Inflammatory macrophage treated with lipopolysaccharide for 1 hour (primary cell): ENCODE data around the gene C16orf74.

ENCODE experiments used
- DNase-seq, 2 donors: peaks; one replicate each; pipeline ENCODE4 v3.0.0-alpha.2; 2020 to 2022

The C16orf74 gene

DNA sequence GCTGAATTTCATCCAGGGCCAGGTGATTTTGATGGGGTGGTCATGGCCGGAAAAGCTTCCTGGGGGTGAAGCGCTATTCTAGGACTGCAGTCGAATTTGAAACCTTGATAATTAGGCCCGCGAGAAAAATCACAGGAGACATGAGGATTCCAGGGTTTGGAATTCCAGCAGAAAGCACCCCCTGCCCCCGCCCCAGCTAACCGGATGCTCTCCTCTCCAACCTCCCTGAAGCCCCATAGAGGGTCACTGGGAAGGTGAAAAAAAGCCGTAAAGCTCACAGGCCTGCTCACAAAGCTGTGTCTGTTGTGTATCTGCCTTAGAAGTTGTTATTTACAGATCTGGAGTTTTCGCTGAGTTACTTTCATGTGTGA, 61.0 kb downstream of the C16orf74 start:
- DNase-seq: no peak

GRCh38 chr16:85689285-85689949, 61.5 kb downstream of the C16orf74 start:
- no peak for DNase-seq

- DNase-seq: peak; percentile 82 to 84
Observed at GRCh38 chr16:85688586-85689284, 62.2 kb downstream of the C16orf74 start, which contains the start of gene GINS2. TSS of gene GINS2 (minus strand) at chr16:85688954. CDS start at chr16:85688898, 56 bp downstream.

GRCh38 chr16:85687651-85688471, 63.0 kb downstream of the C16orf74 start:
- no peak for DNase-seq

GRCh38 chr16:85686912-85687591, 63.8 kb downstream of the C16orf74 start:
- DNase-seq: no peak

GRCh38 chr16:85685251-85685650, 65.6 kb downstream of the C16orf74 start:
- no peak for DNase-seq

- DNase-seq: no peak
Observed at GRCh38 chr16:85683363-85683762, 67.5 kb downstream of the C16orf74 start.

- DNase-seq: no peak
Observed at GRCh38 chr16:85682516-85682915, 68.4 kb downstream of the C16orf74 start.

- DNase-seq: no peak
Observed at GRCh38 chr16:85681255-85681654, 69.6 kb downstream of the C16orf74 start.

DNA sequence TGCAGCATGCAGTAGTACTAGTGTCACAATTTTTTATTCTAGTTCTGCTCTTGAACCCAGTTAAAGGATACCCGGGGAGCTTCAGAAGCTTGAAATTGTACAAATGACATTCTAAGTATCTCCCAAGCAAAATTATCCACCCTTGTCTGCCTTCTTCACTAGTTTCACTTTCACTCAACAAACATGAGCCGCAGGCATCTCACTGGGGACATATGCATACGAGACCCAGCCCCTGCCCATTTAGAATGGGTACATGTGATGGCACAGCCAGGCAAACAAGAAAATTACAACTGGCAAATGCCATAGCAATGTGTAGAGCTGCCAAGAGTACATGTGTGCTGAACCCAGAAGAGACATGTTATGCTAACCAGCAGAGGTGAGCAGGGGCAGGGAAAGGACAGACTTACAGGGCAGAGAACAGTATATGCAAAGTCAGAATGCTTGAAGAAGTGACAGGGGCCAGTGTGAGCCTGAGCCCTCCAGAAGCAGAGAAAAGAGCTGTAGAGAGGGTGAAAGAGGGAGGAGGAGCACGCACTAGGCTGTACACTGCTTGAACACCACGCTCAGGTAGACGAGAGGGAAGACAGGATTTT, 70.4 kb downstream of the C16orf74 start:
- no peak for DNase-seq

DNA sequence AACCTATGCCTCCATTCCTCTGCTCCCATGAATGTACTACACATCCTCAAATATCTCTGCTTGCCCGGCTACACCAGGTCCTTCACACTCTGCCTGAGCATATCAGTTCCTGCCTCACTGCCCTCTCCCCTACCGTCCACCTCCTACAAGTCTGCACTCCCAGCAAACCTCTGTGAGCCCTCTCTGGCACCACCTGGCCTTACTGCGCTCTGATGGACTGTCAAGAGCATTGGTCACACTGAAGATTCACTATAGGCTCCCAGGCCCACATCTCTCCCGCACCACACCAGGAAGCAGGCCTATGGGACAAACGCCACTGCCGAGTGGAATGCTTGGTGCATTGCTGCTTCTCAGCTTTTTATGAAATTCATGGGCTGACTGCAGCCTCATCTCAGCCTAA, 71.0 kb downstream of the C16orf74 start:
- no peak for DNase-seq

DNA sequence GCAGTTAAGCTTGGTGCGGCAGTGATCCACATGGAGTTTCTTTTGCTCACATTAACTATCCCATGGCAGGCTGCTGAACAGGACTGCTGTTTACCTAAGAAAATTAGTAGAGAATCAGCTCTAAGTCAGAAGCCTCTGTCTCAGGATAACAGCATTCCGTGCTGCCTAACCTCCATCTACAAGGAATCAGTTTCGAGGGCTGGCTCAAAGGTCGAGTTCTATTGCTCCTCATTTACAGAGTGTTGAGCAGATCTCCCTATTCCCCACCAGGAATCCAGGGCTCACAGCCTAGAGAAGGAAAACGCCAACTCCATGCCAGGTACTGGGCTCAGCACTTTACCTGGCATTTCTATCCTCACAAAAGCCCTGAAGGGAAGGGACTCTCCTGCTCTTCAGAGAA, 72.1 kb downstream of the C16orf74 start:
- no peak for DNase-seq

- no peak for DNase-seq
Observed at GRCh38 chr16:85678016-85678415, 72.9 kb downstream of the C16orf74 start.

DNA sequence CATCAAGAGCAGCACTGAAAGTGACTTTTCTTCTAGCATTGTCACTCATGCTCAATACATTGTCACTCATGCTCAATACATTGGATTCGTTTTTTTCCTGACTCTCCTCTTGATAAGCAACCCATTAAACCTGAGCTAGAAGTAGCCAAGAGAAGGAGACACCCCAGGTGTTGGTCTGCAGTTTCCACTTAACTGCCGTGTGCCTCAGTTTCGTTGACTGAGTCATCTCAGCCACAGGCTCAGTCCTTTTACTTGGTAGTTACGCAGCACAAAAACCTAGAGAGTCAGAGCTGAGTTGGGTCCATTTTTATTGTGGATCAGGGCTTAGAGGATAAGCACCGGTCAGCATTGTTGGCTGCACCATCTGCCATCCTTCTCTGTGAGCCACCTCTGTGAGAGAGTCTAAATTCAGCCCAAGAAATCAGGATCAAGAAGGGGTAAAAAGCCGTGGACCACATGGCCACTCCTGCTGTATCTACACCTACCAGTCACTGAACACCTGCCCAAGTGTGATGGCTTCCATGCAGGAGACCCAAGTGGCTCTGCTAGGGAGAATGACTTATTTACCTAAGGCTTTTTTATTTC, 73.4 kb downstream of the C16orf74 start:
- DNase-seq: no peak

DNA sequence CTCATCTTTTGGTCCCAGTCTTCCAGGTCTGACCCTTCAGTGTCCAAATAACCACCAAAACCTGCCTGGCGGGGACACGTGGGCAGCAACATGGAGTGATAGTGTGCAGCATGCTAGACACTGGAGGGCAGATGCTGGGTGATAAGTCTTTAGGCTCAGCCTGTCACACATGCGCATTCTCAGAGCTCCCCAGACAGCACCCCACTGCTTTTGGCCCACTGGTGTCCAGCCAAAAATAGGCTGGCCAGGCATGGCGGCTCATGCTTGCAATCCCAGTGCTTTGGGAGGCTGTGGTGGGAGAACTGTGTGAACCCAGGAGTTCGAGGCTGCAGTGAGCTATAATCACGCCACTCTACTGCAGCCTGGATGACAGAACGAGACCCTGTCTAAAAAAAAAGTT, 74.4 kb downstream of the C16orf74 start:
- DNase-seq: no peak

GRCh38 chr16:85675251-85675874, 75.5 kb downstream of the C16orf74 start:
- peak; percentile 40 to 43 for DNase-seq

DNA sequence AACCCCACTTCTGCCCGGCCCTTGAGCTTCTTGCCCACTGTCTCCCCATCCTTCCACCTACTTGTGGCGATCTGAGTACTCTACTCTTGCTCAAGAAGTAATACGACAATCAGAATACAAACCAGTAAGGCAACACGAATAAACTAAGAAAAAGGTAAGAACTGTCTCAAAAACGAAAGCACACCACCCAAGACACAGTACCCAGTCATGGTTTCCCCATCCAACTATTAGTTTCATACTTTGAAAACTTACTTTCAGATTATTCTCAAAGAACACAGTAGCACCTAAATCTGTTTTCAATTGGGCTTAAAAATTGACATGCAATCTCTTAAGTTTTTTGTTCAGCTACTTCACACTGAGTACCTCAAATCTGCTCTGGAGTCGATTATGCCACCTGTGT, 76.1 kb downstream of the C16orf74 start:
- DNase-seq: no peak

DNA sequence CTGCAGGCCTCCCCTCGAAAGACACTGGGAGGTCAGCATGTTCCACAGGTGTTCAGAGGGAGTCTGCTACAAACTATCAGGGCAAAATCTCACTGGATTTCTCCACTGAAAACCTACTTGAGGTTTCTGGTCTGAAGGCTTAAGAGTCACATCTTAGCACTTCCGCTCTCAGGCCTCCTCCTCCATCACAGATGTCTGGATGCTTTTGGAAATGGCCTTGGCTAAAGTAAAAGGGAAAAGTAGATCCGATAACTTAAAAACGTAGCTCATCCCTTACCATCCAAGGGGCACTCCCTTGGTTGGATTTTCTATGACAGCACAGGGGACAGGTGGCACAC, 76.5 kb downstream of the C16orf74 start:
- DNase-seq: no peak

DNA sequence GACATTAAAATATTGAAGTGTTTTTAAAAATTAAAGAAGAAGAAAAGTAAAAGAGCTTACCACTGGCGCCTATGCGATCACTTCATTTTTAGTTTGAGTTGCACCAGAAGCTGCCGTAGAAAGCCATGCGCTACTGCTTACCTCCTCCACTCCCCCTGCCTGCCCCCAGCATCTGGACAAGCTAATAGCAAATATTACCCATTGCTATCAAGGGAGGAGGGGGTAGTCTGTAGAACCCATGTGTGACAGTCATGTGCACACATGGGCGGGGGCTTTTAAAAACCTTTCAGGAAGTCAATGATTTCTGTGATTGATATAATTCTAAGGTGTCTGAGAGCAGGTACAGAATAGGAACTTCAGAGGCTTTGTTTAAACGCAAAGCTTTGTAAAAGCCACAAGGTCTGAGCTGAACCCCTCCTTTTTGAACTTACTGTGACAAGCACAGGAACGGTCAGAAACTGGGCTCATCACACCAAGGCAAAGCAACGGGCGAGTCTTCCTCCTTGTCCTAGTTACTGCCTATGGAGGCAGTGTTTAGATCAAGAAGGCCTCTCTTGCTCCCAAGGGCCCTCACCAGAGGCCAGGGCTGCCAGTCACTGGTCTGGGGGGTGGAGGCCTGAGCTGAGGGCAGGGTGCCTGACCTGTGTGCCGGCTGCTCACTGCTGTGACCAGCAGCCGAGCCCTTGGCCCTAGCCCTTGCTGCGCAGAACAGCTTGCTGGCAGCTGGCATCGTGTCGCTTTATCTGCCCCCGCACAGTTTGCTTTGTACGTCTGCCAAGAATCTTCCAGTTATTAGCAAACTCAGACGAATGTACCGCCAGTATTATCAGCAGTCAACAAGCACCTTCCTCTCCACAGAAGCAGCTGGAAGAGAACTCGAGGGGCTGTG, 77.1 kb downstream of the C16orf74 start:
- no peak for DNase-seq

GRCh38 chr16:85670840-85671239, 80.1 kb downstream of the C16orf74 start:
- DNase-seq: no peak
